NCI-H128 (cell line): ENCODE data around the gene FBXO3.

Experiments
- DNase-seq: peaks from one replicate; lab custom pipeline; 2025; ENCODE audit not compliant: unreplicated experiment; lab: John Stamatoyannopoulos, UW

Gene FBXO3

GRCh38 chr11:33772870-33773269 is 1.4 kb downstream of the FBXO3 start:
- DNase-seq = no peak

- no peak for DNase-seq
Observed at GRCh38 chr11:33772300-33772699, 2.0 kb downstream of the FBXO3 start.

- no peak for DNase-seq
Observed at GRCh38 chr11:33770236-33770635, 4.1 kb downstream of the FBXO3 start.

GRCh38 chr11:33769542-33769941 is 4.8 kb downstream of the FBXO3 start:
- DNase-seq = no peak

- DNase-seq = no peak
Observed at GRCh38 chr11:33767624-33768023, 6.7 kb downstream of the FBXO3 start.

GRCh38 chr11:33766085-33766484 is 8.2 kb downstream of the FBXO3 start:
- DNase-seq = no peak

GRCh38 chr11:33761471-33761870 is 12.8 kb downstream of the FBXO3 start:
- DNase-seq = no peak

GRCh38 chr11:33753304-33753967 is 20.9 kb downstream of the FBXO3 start:
- no peak for DNase-seq

- no peak for DNase-seq
Observed at GRCh38 chr11:33751878-33752277, 22.4 kb downstream of the FBXO3 start.

GRCh38 chr11:33747979-33748378 is 26.3 kb downstream of the FBXO3 start:
- DNase-seq = no peak

GRCh38 chr11:33743291-33743690 is 31.0 kb downstream of the FBXO3 start:
- no peak for DNase-seq

GRCh38 chr11:33742249-33742851 is 32.0 kb downstream of the FBXO3 start:
- no peak for DNase-seq

- DNase-seq = no peak
Observed at GRCh38 chr11:33741806-33742205, 32.5 kb downstream of the FBXO3 start.

GRCh38 chr11:33737362-33737821 is 36.9 kb downstream of the FBXO3 start:
- DNase-seq = no peak

- DNase-seq = peak; percentile 77
Observed at GRCh38 chr11:33736148-33736812, 38.0 kb downstream of the FBXO3 start, which contains the start of gene CD59. CD59 (minus strand) TSS chr11:33736423; CDS start chr11:33722445, 13,978 bp downstream.

- DNase-seq = no peak
Observed at GRCh38 chr11:33735271-33736147, 38.8 kb downstream of the FBXO3 start.

GRCh38 chr11:33734441-33735270 is 39.7 kb downstream of the FBXO3 start:
- DNase-seq = no peak

- no peak for DNase-seq
Observed at GRCh38 chr11:33733980-33734379, 40.3 kb downstream of the FBXO3 start.

- DNase-seq = no peak
Observed at GRCh38 chr11:33731723-33732531, 42.4 kb downstream of the FBXO3 start.
